Upper lobe of right lung (tissue), 1 donor: Measurements from ENCODE around the gene OCRL. TPM values are rescaled to one million over a fixed set of nuclear protein-coding genes. Genes with fewer than 3 reads are reported as not detected.
"Not testable (repeated sequence)": the region's sequence is repeated elsewhere in the genome, so short reads cannot be mapped to it uniquely, and the experiment has no call there.

ENCODE experiments used
- ATAC-seq: fragments of 200-7000 bp; cut with Tn5 transposase; one replicate; pipeline ENCODE4 v1.9.1; 2020; ENCODE audit warnings: mild to moderate bottlenecking, moderate library complexity
- DNase-seq: peaks from one replicate; pipeline ENCODE4 v3.0.0-alpha.2; 2020
- H3K27ac ChIP-seq: fragments of 200-600 bp; one replicate; pipeline ENCODE4 v1.8.0; 2022
- H3K27me3 ChIP-seq: fragments of 200-600 bp; one replicate; pipeline ENCODE4 v1.8.0; 2022; ENCODE audit warnings: mild to moderate bottlenecking
- H3K36me3 ChIP-seq: fragments of 200-600 bp; one replicate; pipeline ENCODE4 v1.8.0; 2022
- H3K4me1 ChIP-seq: fragments of 200-600 bp; one replicate; pipeline ENCODE4 v1.8.0; 2022
- H3K4me3 ChIP-seq: fragments of 200-600 bp; one replicate; pipeline ENCODE4 v1.8.0; 2022; ENCODE audit warnings: mild to moderate bottlenecking
- H3K9me3 ChIP-seq: fragments of 200-600 bp; one replicate; pipeline ENCODE4 v1.8.0; 2022
- intact Hi-C: fragments of 100-400 bp; cut with DNase I; formaldehyde crosslinking; loops from one replicate; pipeline ENCODE4 v1.11.0; 2022
- total RNA-seq: library from RNA; stranded (reverse); fragmentation: NEBNext Ultra II Directional; extraction: Animal tissue kit (Norgen Biotek cat#: 25700); gene quantifications from one replicate; pipeline ENCODE4 v1.2.1, GENCODE V29; 2021
- TF ChIP-seq, protein P1 (sequence below): fragments of 200-600 bp; IDR thresholded peaks from one replicate; pipeline ENCODE4 v1.8.0; 2022; ENCODE audit warnings: antibody characterized with exemption
- donor health status: DM: no; HTN: yes; CAD: no; lungs with severe emphysema.

The OCRL gene
- total RNA-seq, 1 donor from 2014 or later: 20.5 TPM

DNA sequence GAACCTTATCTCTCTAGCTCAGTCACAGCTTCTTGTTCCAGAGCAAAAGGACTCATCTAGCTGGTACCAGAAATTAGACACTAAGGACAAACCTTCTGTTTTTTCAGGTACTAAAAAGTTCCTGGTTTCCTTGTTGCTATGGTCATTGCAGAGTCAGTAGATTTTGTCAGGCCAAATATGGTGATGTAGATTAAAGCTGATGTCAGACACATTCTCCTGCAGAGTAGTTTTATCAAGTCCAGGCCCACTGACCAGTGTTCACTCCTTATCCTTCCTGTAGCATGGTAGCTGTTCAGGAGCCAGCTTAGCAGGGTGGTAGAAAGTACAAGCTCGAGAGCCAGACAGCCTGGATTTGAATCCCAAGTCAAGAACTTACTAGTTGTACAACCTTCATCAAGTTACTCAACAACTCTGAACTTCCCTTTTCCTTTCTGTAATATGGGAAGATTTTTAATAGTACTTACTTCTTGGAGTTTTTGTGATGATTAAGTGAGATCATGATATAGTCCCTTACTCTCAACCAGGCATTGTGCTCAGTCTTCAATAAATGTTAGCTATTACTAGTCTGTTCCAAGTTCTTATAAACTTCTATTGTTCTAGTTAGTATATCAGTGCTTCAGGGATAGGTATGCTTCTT, 17.9 kb downstream of the OCRL start:
- peaks cover 36% of the 10 kb centered on the region for H3K36me3 ChIP-seq
- no peak overlapping the region for H3K4me3 ChIP-seq
- ATAC-seq (no peak), DNase-seq (no peak)
- intact Hi-C loops: no loop called here
- TF ChIP-seq, protein P1, sequence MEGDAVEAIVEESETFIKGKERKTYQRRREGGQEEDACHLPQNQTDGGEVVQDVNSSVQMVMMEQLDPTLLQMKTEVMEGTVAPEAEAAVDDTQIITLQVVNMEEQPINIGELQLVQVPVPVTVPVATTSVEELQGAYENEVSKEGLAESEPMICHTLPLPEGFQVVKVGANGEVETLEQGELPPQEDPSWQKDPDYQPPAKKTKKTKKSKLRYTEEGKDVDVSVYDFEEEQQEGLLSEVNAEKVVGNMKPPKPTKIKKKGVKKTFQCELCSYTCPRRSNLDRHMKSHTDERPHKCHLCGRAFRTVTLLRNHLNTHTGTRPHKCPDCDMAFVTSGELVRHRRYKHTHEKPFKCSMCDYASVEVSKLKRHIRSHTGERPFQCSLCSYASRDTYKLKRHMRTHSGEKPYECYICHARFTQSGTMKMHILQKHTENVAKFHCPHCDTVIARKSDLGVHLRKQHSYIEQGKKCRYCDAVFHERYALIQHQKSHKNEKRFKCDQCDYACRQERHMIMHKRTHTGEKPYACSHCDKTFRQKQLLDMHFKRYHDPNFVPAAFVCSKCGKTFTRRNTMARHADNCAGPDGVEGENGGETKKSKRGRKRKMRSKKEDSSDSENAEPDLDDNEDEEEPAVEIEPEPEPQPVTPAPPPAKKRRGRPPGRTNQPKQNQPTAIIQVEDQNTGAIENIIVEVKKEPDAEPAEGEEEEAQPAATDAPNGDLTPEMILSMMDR: no peak
- H3K9me3 ChIP-seq: no peaks in the 10 kb centered on the region
- no peaks in the 10 kb centered on the region for H3K4me1 ChIP-seq
- no peak overlapping the region for H3K27ac ChIP-seq
- no peaks in the 10 kb centered on the region for H3K27me3 ChIP-seq

DNA sequence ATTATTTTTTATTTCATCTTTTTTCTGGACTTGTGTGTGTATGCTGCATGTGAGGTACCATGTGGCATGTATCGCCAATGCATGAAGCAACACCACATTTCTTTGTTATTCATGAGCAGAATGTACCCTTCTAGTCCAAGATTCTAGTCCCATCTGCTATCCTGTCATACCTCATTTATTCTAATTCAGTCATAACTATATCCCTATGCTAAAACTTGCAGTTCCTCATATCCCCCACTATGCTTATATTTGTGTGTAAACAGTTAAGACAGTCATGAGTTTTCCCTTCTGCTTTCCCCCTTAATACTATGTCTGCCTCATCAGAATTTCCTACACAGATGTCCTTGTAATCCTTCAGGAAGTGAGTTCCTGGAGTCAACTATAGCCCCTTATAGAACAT, 19.7 kb downstream of the OCRL start:
- Histone ChIP-seq H3K36me3 (peaks cover 40% of the 10 kb centered on the region), H3K27me3 (no peaks in the 10 kb centered on the region), H3K4me1 (no peaks in the 10 kb centered on the region), H3K9me3 (no peaks in the 10 kb centered on the region), H3K4me3 (no peak overlapping the region), H3K27ac (no peak overlapping the region)
- intact Hi-C loops: no loop called here
- ATAC-seq (no peak), DNase-seq (no peak)
- TF ChIP-seq, protein P1: no peak

DNA sequence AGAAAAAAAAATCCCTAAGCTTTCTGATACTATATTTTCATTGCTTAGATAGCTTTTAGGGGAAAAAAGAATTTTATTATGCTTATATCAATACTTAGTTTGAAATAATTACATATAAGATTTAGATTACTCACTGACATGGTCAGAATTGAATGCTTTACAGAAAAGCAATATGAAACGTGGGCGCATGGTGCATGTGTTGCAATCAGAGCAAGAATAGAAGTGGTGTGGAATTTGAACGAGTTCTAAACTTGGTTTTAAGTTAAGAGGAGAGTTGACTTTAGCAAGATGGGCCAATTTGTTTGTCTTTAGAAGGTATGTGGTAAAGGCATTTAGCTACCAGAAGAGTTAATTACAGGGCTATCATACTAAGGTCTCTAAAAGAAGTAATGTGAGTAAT, 21.4 kb downstream of the OCRL start:
- Histone ChIP-seq H3K27ac (no peak overlapping the region), H3K4me1 (no peaks in the 10 kb centered on the region), H3K27me3 (no peaks in the 10 kb centered on the region), H3K4me3 (no peak overlapping the region), H3K9me3 (no peaks in the 10 kb centered on the region), H3K36me3 (peaks cover 40% of the 10 kb centered on the region)
- TF ChIP-seq, protein P1: no peak
- intact Hi-C loops: no loop called here
- DNase-seq (no peak), ATAC-seq (no peak)

DNA sequence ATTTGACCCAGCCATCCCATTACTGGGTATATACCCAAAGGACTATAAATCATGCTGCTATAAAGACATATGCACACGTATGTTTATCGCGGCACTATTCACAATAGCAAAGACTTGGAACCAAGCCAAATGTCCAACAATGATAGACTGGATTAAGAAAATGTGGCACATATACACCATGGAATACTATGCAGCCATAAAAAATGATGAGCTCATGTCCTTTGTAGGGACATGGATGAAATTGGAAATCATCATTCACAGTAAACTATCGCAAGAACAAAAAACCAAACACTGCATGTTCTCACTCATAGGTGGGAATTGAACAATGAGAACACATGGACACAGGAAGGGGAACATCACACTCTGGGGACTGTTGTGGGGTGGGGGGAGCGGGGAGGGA, 24.3 kb downstream of the OCRL start:
- H3K4me1 ChIP-seq, H3K27me3 ChIP-seq, H3K27ac ChIP-seq, H3K9me3 ChIP-seq, H3K4me3 ChIP-seq, DNase-seq, intact Hi-C loops, ATAC-seq: not testable (repeated sequence)
- peaks cover 38% of the 10 kb centered on the region for H3K36me3 ChIP-seq

DNA sequence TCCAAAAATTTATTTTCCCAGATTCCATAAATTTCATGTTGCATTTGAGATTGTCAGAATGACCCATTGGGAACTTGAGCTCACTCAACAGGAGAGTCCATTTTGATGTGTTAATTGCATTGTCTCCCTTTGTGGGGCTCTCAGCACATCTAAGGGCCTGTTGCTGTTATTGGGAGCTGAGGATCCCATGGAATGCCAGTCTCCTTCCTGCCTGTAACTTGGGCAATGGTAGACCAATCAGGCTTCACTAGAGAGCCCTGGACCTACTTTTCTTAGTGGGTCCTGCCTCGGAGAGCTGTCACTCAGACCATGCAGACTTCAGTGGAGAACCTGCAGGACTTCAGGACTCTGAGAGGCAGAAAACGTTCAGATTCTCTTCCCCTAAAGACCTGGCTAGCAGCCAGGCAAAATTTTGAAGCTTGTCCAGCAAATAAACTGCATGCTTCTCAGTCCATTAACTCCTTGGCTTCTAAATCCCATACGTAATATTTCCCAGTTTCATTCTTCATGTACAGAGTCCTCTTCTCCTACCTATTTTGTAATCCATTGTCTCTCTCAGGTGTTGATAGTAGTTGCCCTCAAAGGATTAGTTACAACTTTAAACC, 25.1 kb downstream of the OCRL start:
- intact Hi-C loops: no loop called here
- ATAC-seq (no peak), DNase-seq (no peak)
- H3K27ac ChIP-seq: no peak overlapping the region
- no peaks in the 10 kb centered on the region for H3K9me3 ChIP-seq
- no peaks in the 10 kb centered on the region for H3K27me3 ChIP-seq
- no peaks in the 10 kb centered on the region for H3K4me1 ChIP-seq
- no peak overlapping the region for H3K4me3 ChIP-seq
- TF ChIP-seq, protein P1: no peak
- peaks cover 32% of the 10 kb centered on the region for H3K36me3 ChIP-seq

DNA sequence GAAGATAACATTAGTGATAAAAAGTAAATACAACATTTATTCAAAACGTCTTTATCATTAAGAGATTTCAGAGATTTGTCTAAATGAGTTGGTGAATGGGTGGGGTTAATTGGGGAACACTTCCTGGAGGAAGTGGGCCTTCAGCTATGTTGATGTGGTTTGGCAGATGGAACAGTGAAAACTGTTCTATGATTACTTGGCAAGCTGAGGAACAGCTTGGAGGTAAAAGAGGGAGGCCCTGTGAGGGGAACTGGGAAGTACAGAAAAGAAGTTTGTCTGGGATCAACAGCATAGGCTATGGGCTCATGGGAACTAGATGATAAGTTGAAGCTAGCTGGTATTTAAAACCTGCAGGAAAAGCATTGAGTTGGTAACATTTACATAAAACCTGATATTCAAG, 26.0 kb downstream of the OCRL start:
- H3K27ac ChIP-seq: no peak overlapping the region
- no peak for ATAC-seq
- H3K27me3 ChIP-seq: no peaks in the 10 kb centered on the region
- DNase-seq: no peak
- H3K4me3 ChIP-seq: no peak overlapping the region
- peaks cover 25% of the 10 kb centered on the region for H3K36me3 ChIP-seq
- H3K9me3 ChIP-seq: no peaks in the 10 kb centered on the region
- intact Hi-C loops: no loop called here
- H3K4me1 ChIP-seq: no peaks in the 10 kb centered on the region
- TF ChIP-seq, protein P1: no peak
